ENCODE measurements around the gene FKBP11. TPM values are rescaled to one million over a fixed set of nuclear protein-coding genes. Genes with fewer than 3 reads are reported as not detected.

FKBP11 gene
- polyA plus RNA-seq, 1 donor from 2014 or later: 24.9 TPM

- H3K36me3 ChIP-seq (ENCODE audit: insufficient read depth, low read length): peaks cover 7% of the 10 kb centered on the region
- H3F3A ChIP-seq (ENCODE audit: insufficient read depth, low read length, poor library complexity, severe bottlenecking): no peaks in the 10 kb centered on the region
- no peaks in the 10 kb centered on the region for H4K20me1 ChIP-seq (ENCODE audit: insufficient read depth)
- H2AFZ ChIP-seq (ENCODE audit: low read depth, low read length): no peak overlapping the region
- no peak overlapping the region for H3K4me3 ChIP-seq (ENCODE audit: low read length)
- H3K9ac ChIP-seq (ENCODE audit: low read length): no peak overlapping the region
- H3K27ac ChIP-seq (ENCODE audit: low read length): no peak overlapping the region
- H3K79me2 ChIP-seq (replicated peaks; ENCODE audit: insufficient read depth, low read length): no peaks in the 10 kb centered on the region
- TF ChIP-seq CTCF (IDR thresholded peaks at IDR 0.05; ENCODE audit: poor library complexity, severe bottlenecking) (no peak), POLR2AphosphoS5 (IDR thresholded peaks at IDR 0.05) (no peak), RAD21 (conservative IDR thresholded peaks at IDR 0.05) (no peak), SMC3 (conservative IDR thresholded peaks at IDR 0.05; ENCODE audit: poor library complexity) (no peak), REST (IDR thresholded peaks at IDR 0.05; ENCODE audit: borderline replicate concordance) (no peak), EZH2 (IDR thresholded peaks at IDR 0.05; ENCODE audit: borderline replicate concordance, insufficient read depth, low read length, poor library complexity, severe bottlenecking) (no peak), MXI1 (conservative IDR thresholded peaks at IDR 0.05; ENCODE audit: poor library complexity, severe bottlenecking) (no peak), EP300 (conservative IDR thresholded peaks at IDR 0.05; ENCODE audit: poor library complexity, severe bottlenecking) (no peak), TAF1 (IDR thresholded peaks at IDR 0.05; ENCODE audit: low read depth) (no peak)
- no peaks in the 10 kb centered on the region for H3K27me3 ChIP-seq (ENCODE audit: insufficient read depth, low read depth, low read length)
- H3K4me2 ChIP-seq (ENCODE audit: low read length): no peak overlapping the region
- no peaks in the 10 kb centered on the region for H3K9me2 ChIP-seq (ENCODE audit: insufficient read depth, low read length)
- no peaks in the 10 kb centered on the region for H3K9me3 ChIP-seq (ENCODE audit: low read length)
Observed at GRCh38 chr12:48930475-48930874, 5.2 kb upstream of the FKBP11 start.

GRCh38 chr12:48929551-48929950 is 4.3 kb upstream of the FKBP11 start:
- no peaks in the 10 kb centered on the region for H3K27me3 ChIP-seq (ENCODE audit: insufficient read depth, low read depth, low read length)
- H3K9me2 ChIP-seq (ENCODE audit: insufficient read depth, low read length): no peaks in the 10 kb centered on the region
- H2AFZ ChIP-seq (ENCODE audit: low read depth, low read length): no peak overlapping the region
- H3K4me2 ChIP-seq (ENCODE audit: low read length): no peak overlapping the region
- TF ChIP-seq MXI1 (conservative IDR thresholded peaks at IDR 0.05; ENCODE audit: poor library complexity, severe bottlenecking) (no peak), RAD21 (conservative IDR thresholded peaks at IDR 0.05) (no peak), SMC3 (conservative IDR thresholded peaks at IDR 0.05; ENCODE audit: poor library complexity) (no peak), CTCF (IDR thresholded peaks at IDR 0.05; ENCODE audit: poor library complexity, severe bottlenecking) (no peak), TAF1 (IDR thresholded peaks at IDR 0.05; ENCODE audit: low read depth) (no peak), REST (IDR thresholded peaks at IDR 0.05; ENCODE audit: borderline replicate concordance) (no peak), EZH2 (IDR thresholded peaks at IDR 0.05; ENCODE audit: borderline replicate concordance, insufficient read depth, low read length, poor library complexity, severe bottlenecking) (no peak), POLR2AphosphoS5 (IDR thresholded peaks at IDR 0.05) (no peak), EP300 (conservative IDR thresholded peaks at IDR 0.05; ENCODE audit: poor library complexity, severe bottlenecking) (no peak)
- no peak overlapping the region for H3K9ac ChIP-seq (ENCODE audit: low read length)
- H3F3A ChIP-seq (ENCODE audit: insufficient read depth, low read length, poor library complexity, severe bottlenecking): no peaks in the 10 kb centered on the region
- H3K4me3 ChIP-seq (ENCODE audit: low read length): no peak overlapping the region
- no peaks in the 10 kb centered on the region for H3K79me2 ChIP-seq (replicated peaks; ENCODE audit: insufficient read depth, low read length)
- H3K36me3 ChIP-seq (ENCODE audit: insufficient read depth, low read length): peaks cover 7% of the 10 kb centered on the region
- H4K20me1 ChIP-seq (ENCODE audit: insufficient read depth): no peaks in the 10 kb centered on the region
- no peak overlapping the region for H3K27ac ChIP-seq (ENCODE audit: low read length)
- H3K9me3 ChIP-seq (ENCODE audit: low read length): no peaks in the 10 kb centered on the region

All from neural cell (in vitro differentiated cells).